HUES6 (cell line): ENCODE results near the gene PROSER3.
A peak's percentile ranks its signal among the peaks of the same experiment; 100 is the strongest.
"Not testable (repeated sequence)": the region's sequence is repeated elsewhere in the genome, so short reads cannot be mapped to it uniquely, and the experiment has no call there.

ENCODE experiments used
- H3K27ac ChIP-seq: 2 replicates; pipeline ENCODE4 v1.7.0; 2013; ENCODE audit warnings: low read depth, mild to moderate bottlenecking, low read length, inconsistent platforms
- H3K27me3 ChIP-seq: 2 replicates; pipeline ENCODE4 v1.6.1; 2013; ENCODE audit warnings: low read length; ENCODE audit not compliant: control insufficient read depth, insufficient read depth
- H3K36me3 ChIP-seq: 2 replicates; pipeline ENCODE4 v1.6.1; 2013; ENCODE audit warnings: low read length; ENCODE audit not compliant: control insufficient read depth, insufficient read depth
- H3K4me1 ChIP-seq: 2 replicates; pipeline ENCODE4 v1.6.1; 2013; ENCODE audit warnings: low read length; ENCODE audit not compliant: control insufficient read depth, insufficient read depth
- H3K4me3 ChIP-seq: 2 replicates; pipeline ENCODE4 v1.5.1; 2013; ENCODE audit warnings: low read depth, low read length
- H3K9ac ChIP-seq: one replicate; pipeline ENCODE4 v1.6.1; 2013; ENCODE audit warnings: mild to moderate bottlenecking, low read length
- H3K9me3 ChIP-seq: 2 replicates; pipeline ENCODE4 v1.6.1; 2013; ENCODE audit warnings: low read depth, low read length; ENCODE audit not compliant: control insufficient read depth, insufficient read depth

The PROSER3 gene

DNA sequence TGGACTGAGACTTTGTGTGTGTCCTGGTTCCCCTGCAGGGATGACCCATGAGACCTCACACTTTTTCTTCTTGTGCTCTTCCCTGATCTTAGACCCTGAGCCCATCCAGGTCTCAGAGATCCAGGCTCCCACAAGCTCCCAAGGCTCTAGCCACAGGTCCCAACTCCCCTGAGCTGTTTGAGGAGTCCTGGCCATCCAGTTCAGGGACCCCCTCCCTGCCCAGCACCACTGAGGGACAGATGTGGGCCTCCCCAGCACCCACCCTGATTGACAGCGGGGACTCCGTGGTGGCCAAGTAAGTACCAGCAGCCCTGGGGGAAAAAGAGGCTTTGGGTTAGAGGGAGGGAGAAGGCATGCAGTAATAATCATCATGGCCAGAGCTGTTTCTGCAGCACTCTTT, 1.7 kb downstream of the PROSER3 start:
- no peak overlapping the region for H3K9ac ChIP-seq
- H3K9me3 ChIP-seq = no peaks in the 10 kb centered on the region
- peaks cover 11% of the 10 kb centered on the region; the same call in 1 of the 2 replicates for H3K27me3 ChIP-seq
- no peak overlapping the region for H3K27ac ChIP-seq
- H3K4me1 ChIP-seq = peaks cover 11% of the 10 kb centered on the region
- peaks cover 32% of the 10 kb centered on the region for H3K36me3 ChIP-seq
- no peak overlapping the region for H3K4me3 ChIP-seq

DNA sequence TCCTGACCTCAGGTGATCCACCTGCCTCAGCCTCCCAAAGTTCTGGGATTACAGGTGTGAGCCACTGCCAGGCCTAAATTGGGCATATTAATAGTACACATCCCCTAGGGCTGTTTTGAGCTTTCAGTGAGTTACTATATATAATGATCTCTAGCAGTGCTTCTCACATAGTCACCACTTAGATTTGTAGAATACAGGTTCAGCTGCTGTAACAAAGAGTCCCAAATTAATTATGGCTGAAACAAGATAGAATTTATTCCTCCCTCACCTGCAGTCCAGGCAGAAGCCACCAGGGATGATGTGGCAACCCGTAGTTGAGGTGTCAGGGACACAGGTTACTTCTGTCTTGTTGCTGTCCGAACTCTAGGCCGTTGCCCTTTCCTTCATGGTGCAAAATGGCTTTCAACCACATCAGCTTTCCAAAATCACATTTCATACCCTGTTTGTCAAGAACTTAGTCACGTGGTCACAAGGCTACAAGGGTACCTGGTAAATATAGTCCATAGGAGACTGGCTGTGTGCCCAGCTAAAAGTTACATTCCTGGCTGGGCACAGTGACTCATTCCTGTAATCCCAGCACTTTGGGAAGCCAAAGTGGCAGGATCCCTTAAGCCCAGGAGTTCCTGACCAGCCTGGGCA, 2.9 kb downstream of the PROSER3 start:
- H3K4me3 ChIP-seq = no peak overlapping the region
- peaks cover 42% of the 10 kb centered on the region for H3K36me3 ChIP-seq
- peaks cover 9% of the 10 kb centered on the region for H3K4me1 ChIP-seq
- peaks cover 4% of the 10 kb centered on the region; the same call in 1 of the 2 replicates for H3K27me3 ChIP-seq
- no peak overlapping the region for H3K9ac ChIP-seq
- H3K9me3 ChIP-seq = no peaks in the 10 kb centered on the region
- H3K27ac ChIP-seq = no peak overlapping the region

GRCh38 chr19:35764432-35765315, 6.7 kb downstream of the PROSER3 start:
- peaks cover 8% of the 10 kb centered on the region for H3K4me1 ChIP-seq
- H3K27ac ChIP-seq = no peak overlapping the region
- H3K9ac ChIP-seq = no peak overlapping the region
- no peaks in the 10 kb centered on the region for H3K9me3 ChIP-seq
- peaks cover 50% of the 10 kb centered on the region for H3K36me3 ChIP-seq
- no peaks in the 10 kb centered on the region for H3K27me3 ChIP-seq
- H3K4me3 ChIP-seq = no peak overlapping the region

DNA sequence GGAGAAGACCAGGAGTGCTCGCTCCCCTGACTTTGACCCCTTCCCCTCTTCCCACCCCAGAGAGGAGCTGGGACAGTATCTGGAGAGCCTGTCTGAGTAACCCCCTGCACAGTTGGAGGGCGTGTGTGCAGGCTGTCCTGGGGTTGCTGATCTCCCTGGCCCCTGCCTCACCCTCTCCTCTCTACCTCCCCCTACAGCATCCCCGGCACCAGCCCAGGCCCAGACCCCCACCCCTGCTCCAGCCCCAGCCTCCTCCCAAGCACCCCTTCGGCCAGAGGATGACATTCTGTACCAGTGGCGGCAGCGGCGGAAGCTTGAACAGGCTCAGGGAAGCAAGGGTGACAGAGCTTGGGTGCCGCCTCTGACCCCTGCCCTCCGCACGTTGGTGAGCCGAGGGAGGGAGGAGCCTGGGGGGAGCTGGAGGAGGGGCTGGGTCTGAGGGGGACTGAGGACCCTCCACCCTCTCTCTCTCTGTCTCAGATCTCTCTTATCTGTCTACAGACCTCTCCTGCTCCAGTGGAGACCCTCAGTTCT, 8.7 kb downstream of the PROSER3 start:
- Histone ChIP-seq H3K9me3 (no peaks in the 10 kb centered on the region), H3K4me1 (peaks cover 8% of the 10 kb centered on the region), H3K27ac (no peak overlapping the region), H3K9ac (no peak overlapping the region), H3K4me3 (no peak overlapping the region), H3K36me3 (peaks cover 36% of the 10 kb centered on the region), H3K27me3 (no peaks in the 10 kb centered on the region)

DNA sequence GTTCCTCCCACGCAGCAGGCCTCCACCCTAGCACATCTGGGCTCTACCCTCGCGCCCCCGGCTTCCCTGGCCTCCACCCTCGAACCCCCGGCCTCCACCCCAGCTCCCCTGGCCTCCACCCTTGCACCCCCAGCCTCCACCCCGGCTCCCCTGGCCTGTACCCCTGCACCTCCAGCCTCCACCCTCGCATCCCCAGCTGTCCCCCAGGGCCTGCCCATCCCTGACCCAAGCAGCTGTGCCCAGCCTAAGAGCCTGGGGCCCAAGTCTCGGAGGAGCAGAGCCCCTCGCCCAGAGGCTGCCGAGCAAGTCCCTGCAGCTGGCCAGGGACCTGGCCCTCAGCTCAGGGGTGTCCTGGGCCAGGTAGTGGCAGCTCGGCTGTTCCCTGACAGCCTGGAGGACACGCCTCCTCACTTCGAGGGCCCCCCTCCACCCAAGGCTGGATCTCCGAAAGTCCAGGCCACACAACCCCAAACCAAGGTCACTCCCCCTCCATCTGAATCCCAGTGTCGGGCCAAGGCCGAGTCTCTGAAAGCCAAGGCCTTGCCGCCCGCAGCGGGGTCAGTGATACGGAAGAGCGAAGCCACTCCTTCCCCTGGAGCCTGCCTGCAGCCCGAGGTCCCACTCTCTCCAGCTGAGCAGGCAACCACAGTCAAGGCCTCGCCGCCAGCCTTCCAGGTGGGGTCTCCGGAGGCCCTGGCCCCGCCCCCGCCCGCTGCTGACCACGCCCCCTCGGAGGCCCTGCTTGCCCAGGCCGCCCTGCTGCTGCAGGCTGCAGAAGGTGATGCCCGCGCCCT, 9.5 kb downstream of the PROSER3 start:
- Histone ChIP-seq H3K36me3 (peaks cover 28% of the 10 kb centered on the region), H3K4me3 (peak overlapping the region; percentile 34), H3K27me3 (no peaks in the 10 kb centered on the region), H3K27ac (no peak overlapping the region), H3K4me1 (peaks cover 8% of the 10 kb centered on the region), H3K9me3 (no peaks in the 10 kb centered on the region), H3K9ac (no peak overlapping the region)

- Histone ChIP-seq H3K9me3 (no peaks in the 10 kb centered on the region), H3K27me3 (no peaks in the 10 kb centered on the region), H3K27ac (no peak overlapping the region), H3K36me3 (peaks cover 28% of the 10 kb centered on the region), H3K9ac (no peak overlapping the region), H3K4me1 (peaks cover 8% of the 10 kb centered on the region), H3K4me3 (no peak overlapping the region)
These were observed 10.1 kb downstream of the PROSER3 start for GRCh38 chr19:35768082-35768421.

DNA sequence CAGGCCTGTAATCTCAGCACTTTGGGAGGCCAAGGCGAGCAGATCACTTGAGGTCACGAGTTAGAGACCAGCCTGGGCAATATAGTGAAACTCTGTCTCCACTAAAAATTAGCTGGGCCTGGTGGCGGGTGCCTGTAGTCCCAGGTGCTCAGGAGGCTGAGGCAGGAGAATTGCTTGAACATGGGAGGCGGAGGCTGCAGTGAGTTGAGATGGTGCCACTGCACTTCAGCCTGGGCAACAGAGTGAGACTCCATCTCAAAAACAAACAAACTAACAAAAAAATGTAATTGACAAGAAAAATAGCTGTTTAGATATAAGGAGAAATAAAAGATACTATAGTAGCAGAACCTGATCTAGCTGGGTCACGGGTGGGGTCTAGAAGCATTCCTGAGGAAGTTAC, 14.4 kb downstream of the PROSER3 start:
- H3K4me1 ChIP-seq = peaks cover 28% of the 10 kb centered on the region
- not testable (repeated sequence) for H3K27ac ChIP-seq, H3K9ac ChIP-seq, H3K36me3 ChIP-seq, H3K9me3 ChIP-seq, H3K4me3 ChIP-seq
- peaks cover 17% of the 10 kb centered on the region for H3K27me3 ChIP-seq

DNA sequence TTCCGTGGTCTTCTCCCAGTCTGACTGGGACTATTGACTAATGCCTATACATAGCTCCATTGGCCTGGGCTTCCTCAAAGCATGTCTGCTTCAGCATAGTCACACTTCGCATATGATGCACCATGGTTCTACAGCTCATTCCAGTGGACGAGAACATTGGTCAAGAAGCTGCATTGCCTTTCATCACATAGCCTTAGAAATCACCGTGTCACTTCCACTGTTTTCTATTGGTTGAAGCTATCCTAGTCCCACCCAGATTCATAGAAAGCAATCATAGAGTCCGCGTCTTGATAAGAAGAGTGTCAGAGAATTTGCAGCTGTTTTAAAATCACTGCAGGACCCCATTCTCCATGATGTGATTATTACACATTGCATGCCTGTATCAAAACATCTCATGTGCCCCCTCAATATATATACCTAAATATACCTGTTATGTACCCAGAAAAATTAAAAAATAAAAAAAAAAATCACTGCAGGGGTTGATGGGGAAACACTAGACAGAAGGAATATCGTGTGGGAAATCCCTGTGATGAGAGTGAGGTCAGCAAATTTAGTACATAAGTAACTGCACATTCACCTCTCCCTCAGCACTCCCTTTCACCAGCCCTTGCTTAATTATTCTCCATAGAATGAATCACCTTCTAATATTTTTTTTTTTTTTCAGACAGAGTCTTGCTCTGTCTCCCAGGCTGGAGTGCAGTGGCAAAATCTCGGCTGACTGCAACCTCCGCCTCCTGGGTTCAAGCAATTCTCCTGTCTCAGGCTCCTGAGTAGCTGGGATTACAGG, 15.2 kb downstream of the PROSER3 start:
- Histone ChIP-seq H3K4me3 (no peak overlapping the region), H3K9me3 (no peaks in the 10 kb centered on the region), H3K27ac (no peak overlapping the region), H3K9ac (no peak overlapping the region), H3K27me3 (peaks cover 21% of the 10 kb centered on the region), H3K4me1 (peaks cover 29% of the 10 kb centered on the region), H3K36me3 (peaks cover 6% of the 10 kb centered on the region)

DNA sequence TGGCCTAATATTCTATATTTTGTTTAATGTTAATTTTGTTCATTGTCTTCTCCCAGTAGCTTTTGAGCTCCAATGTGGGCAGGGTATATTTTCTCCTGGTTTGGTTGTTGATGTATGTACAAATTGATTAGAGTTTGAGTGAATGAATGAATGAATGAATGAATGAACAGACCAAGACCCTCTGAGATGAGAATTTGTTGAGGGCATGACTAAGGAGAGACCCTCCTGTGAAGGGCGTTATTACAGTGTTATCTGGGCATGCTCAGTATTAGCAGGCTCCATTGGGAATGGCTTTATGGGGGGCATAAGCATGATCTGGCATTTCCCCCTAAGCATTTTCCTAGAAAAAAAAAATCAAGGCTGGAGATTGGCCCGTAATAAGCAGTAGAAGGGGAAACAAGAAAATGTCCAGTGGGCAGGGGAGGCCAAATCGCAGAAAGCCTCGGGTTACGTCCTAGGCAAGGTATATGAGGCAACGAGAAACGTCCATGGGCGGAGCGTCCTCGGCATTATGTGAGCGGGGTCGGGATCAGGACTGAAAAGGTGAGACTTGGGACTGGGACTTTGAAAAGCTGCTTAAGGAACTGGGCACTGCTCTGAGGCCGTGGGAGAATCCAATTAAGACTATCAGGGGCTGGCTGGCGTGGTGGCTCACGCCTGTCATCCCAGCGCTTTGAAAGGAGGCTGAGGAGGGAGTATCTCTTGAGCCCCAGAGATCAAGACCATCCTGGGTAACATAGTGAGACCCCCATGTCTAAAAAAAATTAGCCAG, 16.5 kb downstream of the PROSER3 start:
- Histone ChIP-seq H3K9ac (no peak overlapping the region), H3K27ac (no peak overlapping the region), H3K9me3 (no peaks in the 10 kb centered on the region), H3K27me3 (peaks cover 21% of the 10 kb centered on the region), H3K4me1 (peaks cover 28% of the 10 kb centered on the region), H3K4me3 (peak overlapping the region; percentile 54), H3K36me3 (no peaks in the 10 kb centered on the region)

DNA sequence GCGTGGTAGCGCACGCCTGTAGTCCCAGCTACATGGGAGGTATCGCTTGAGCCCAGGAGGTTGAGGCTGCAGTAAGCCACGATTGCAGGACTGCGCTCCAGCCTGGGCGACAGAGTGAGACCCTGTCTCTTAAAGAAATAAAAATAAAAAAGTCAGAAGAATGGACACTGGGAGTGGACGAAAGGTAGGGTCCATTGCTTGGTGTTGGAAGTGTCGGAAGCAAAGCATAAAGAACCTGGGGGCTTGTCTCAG, 17.0 kb downstream of the PROSER3 start:
- peak overlapping the region; percentile 54 for H3K4me3 ChIP-seq
- H3K27me3 ChIP-seq = peaks cover 21% of the 10 kb centered on the region
- no peaks in the 10 kb centered on the region for H3K36me3 ChIP-seq
- peaks cover 28% of the 10 kb centered on the region for H3K4me1 ChIP-seq
- H3K27ac ChIP-seq = no peak overlapping the region
- H3K9ac ChIP-seq = no peak overlapping the region
- H3K9me3 ChIP-seq = no peaks in the 10 kb centered on the region
